ENCODE data around the gene TMBIM1.

Gene TMBIM1

GRCh38 chr2:218289639-218290315 lies 2.5 kb downstream of the TMBIM1 start:
- 80 to 91% methylated on average over 1 to 4 of the region's 6 CpGs for WGBS, 2 experiments (ENCODE audit: insufficient coverage in 2 of 2)
- Histone ChIP-seq H3K27ac (ENCODE audit: low read depth, low read length, severe bottlenecking) (no peak overlapping the region), H3K4me3 (ENCODE audit: extremely low read depth, insufficient read depth, low read length, poor library complexity, severe bottlenecking) (peak overlapping the region; percentile 12), H3K4me1 (ENCODE audit: control insufficient read depth, insufficient read depth, low read length, poor library complexity, severe bottlenecking) (peaks cover 44% of the 10 kb centered on the region), H3K36me3 (ENCODE audit: control insufficient read depth, insufficient read depth, low read length) (peaks cover 5% of the 10 kb centered on the region), H3K9me3 (ENCODE audit: control insufficient read depth, low read length) (no peaks in the 10 kb centered on the region)

DNA sequence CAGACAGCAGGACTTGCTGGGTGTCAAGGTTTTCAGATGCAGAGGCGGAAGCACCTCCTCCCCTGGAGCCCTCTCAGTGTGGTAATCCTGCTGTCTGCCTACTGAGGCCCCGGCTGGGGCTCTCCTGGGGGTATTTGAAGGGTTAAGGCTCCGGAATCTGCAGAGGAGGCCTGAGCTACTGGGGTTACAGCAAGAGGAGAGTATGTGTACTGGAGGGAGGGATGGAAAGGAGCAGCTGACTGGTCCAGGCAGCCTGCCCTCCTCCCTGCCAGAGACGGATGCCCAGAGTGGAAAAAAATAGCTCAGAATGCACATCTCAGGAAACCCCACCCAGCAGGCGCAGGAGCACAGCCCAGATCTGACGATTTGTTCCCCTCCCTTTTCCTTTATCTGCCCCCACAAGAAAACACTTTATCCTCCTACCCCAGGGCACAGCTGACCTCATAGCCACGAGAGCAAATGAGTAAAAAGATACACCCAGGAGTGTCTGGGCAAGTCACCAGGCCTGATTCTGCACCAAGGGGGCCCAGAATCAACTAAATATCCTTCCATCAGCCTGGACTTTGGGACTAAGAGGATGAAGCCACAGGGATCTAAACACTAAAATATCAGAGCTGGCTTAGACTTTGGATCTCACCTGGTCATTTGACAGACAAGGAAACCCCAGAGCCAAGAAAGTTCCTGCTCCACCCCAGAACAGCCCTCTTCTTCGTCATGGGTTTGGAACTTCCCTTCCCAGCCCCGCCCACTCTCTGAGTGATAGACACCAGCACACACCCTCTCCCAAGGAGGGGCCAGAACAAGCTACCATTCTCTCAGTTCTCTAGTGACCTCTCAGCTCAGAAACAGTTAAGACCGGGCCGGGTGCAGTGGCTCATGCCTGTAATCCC lies 5.5 kb downstream of the TMBIM1 start:
- Histone ChIP-seq H3K9me3 (ENCODE audit: control insufficient read depth, low read length) (no peaks in the 10 kb centered on the region), H3K27ac (ENCODE audit: low read depth, low read length, severe bottlenecking) (peak overlapping the region; percentile 96), H3K4me1 (ENCODE audit: control insufficient read depth, insufficient read depth, low read length, poor library complexity, severe bottlenecking) (peaks cover 49% of the 10 kb centered on the region), H3K4me3 (ENCODE audit: extremely low read depth, insufficient read depth, low read length, poor library complexity, severe bottlenecking) (peak overlapping the region; percentile 20), H3K36me3 (ENCODE audit: control insufficient read depth, insufficient read depth, low read length) (peaks cover 8% of the 10 kb centered on the region)
- 22 to 33% methylated on average over 6 to 8 of the region's 11 CpGs for WGBS, 2 experiments (ENCODE audit: insufficient coverage in 2 of 2)

DNA sequence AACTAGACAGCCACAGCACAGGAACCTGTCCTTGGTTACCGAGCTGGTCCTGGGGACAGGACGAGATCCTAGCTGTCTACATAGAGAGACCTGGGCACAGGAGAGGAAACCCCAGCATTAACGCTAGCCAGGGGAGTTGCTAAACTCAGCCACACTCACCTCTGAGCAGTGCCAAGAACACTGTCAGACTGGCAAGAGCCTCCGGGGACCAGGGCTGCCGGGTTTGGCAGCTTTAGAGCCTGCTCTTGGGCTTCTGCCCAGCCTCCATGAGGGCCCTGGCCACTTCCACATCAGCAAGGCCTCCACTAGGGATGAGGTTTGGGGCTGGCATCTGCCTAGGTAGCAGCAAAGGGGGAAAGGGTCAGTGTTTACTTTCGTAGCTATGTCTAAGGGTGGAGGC lies 6.7 kb downstream of the TMBIM1 start:
- peak overlapping the region; percentile 96 for H3K27ac ChIP-seq (ENCODE audit: low read depth, low read length, severe bottlenecking)
- H3K4me1 ChIP-seq (ENCODE audit: control insufficient read depth, insufficient read depth, low read length, poor library complexity, severe bottlenecking) = peaks cover 44% of the 10 kb centered on the region
- no peak overlapping the region for H3K4me3 ChIP-seq (ENCODE audit: extremely low read depth, insufficient read depth, low read length, poor library complexity, severe bottlenecking)
- 92 to 96% methylated on average over 4 to 6 of the region's 6 CpGs for WGBS, 2 experiments (ENCODE audit: insufficient coverage in 2 of 2)
- H3K9me3 ChIP-seq (ENCODE audit: control insufficient read depth, low read length) = no peaks in the 10 kb centered on the region
- peaks cover 15% of the 10 kb centered on the region for H3K36me3 ChIP-seq (ENCODE audit: control insufficient read depth, insufficient read depth, low read length)

DNA sequence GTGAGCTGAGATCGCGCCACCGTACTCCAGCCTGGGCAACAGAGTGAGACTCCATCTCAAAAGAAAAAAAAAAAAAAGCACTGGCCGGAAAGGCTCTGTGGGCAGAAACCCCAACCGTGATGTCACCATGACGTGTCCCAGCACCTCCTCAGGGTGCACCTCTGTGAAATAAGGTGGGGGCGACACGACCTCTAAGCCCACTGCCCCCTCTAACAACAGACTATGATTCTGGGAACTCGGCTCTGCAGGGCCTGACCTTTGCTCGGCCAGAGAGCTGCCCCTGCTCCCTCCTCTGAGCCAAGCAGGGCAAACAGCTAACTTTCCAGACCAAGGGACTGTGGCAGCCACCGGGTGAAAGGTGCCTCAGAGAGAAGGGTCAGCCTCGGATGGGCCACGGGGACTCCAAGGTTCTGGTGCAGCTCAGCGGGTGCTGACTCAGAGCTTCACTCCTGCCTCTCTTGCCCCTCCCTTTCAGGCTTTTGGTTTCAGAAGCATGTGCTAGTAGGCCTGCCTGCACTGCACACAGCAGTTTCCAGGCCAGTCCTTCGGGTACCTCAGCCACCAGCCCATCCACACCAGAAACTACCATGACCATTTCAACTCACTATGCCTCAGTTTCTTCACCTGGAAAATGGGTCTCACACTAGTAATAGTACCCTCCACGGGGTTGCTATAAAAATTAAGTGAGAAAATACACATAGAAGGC lies 8.0 kb downstream of the TMBIM1 start:
- Histone ChIP-seq H3K4me1 (ENCODE audit: control insufficient read depth, insufficient read depth, low read length, poor library complexity, severe bottlenecking) (peaks cover 32% of the 10 kb centered on the region), H3K27ac (ENCODE audit: low read depth, low read length, severe bottlenecking) (no peak overlapping the region)

GRCh38 chr2:218282173-218282991 lies 9.9 kb downstream of the TMBIM1 start:
- Histone ChIP-seq H3K4me3 (ENCODE audit: extremely low read depth, insufficient read depth, low read length, poor library complexity, severe bottlenecking) (no peak overlapping the region), H3K36me3 (ENCODE audit: control insufficient read depth, insufficient read depth, low read length) (peaks cover 46% of the 10 kb centered on the region), H3K9me3 (ENCODE audit: control insufficient read depth, low read length) (no peaks in the 10 kb centered on the region), H3K4me1 (ENCODE audit: control insufficient read depth, insufficient read depth, low read length, poor library complexity, severe bottlenecking) (peaks cover 32% of the 10 kb centered on the region), H3K27ac (ENCODE audit: low read depth, low read length, severe bottlenecking) (no peak overlapping the region)
- WGBS, 2 experiments (ENCODE audit: insufficient coverage in 2 of 2) = 90 to 96% methylated on average over 11 to 15 of the region's 17 CpGs

More for the DNA sequence above, 8.0 kb downstream of the TMBIM1 start:
- no peaks in the 10 kb centered on the region for H3K9me3 ChIP-seq (ENCODE audit: control insufficient read depth, low read length)
- no peak overlapping the region for H3K4me3 ChIP-seq (ENCODE audit: extremely low read depth, insufficient read depth, low read length, poor library complexity, severe bottlenecking)
- WGBS, 2 experiments (ENCODE audit: insufficient coverage in 2 of 2) = 88 to 94% methylated on average over 10 to 12 of the region's 16 CpGs
- peaks cover 27% of the 10 kb centered on the region for H3K36me3 ChIP-seq (ENCODE audit: control insufficient read depth, insufficient read depth, low read length)

GRCh38 chr2:218281449-218281848 lies 10.9 kb downstream of the TMBIM1 start:
- Histone ChIP-seq H3K4me1 (ENCODE audit: control insufficient read depth, insufficient read depth, low read length, poor library complexity, severe bottlenecking) (peaks cover 27% of the 10 kb centered on the region), H3K27ac (ENCODE audit: low read depth, low read length, severe bottlenecking) (no peak overlapping the region), H3K36me3 (ENCODE audit: control insufficient read depth, insufficient read depth, low read length) (peaks cover 55% of the 10 kb centered on the region), H3K4me3 (ENCODE audit: extremely low read depth, insufficient read depth, low read length, poor library complexity, severe bottlenecking) (no peak overlapping the region), H3K9me3 (ENCODE audit: control insufficient read depth, low read length) (no peaks in the 10 kb centered on the region)
- 89 to 90% methylated on average over 3 of the region's 3 CpGs for WGBS, 2 experiments (ENCODE audit: insufficient coverage in 2 of 2)

DNA sequence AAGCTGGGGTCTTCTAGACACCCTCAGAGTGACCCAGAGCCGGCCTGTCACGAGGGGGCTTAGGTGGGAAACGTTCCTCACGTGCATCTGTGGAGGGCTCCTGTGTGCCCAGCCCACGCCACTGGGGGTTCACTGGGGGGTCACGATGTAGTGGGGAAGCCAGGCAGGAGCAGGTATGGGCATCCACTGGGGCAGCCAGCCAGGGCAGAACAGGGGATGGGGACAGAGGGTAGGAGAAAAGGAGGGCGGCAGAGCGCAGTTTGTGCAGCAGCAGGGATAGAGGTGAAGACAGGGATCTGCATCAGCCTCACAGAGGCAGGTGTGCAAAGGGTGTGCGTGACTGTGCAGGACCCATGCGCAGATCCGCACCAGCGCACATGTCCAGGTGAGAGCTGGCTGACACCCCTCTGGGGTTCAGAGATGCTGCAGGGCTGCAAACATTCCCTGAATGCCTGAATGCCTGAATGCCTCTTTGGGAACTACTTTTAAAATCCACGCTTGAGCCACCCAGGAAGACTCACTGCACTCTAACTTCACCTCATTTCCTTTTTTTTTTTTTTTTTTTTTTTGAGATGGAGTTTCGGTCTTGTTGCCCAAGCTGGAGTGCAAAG lies 11.9 kb downstream of the TMBIM1 start:
- H3K4me3 ChIP-seq (ENCODE audit: extremely low read depth, insufficient read depth, low read length, poor library complexity, severe bottlenecking) = no peak overlapping the region
- peaks cover 16% of the 10 kb centered on the region for H3K4me1 ChIP-seq (ENCODE audit: control insufficient read depth, insufficient read depth, low read length, poor library complexity, severe bottlenecking)
- peaks cover 63% of the 10 kb centered on the region for H3K36me3 ChIP-seq (ENCODE audit: control insufficient read depth, insufficient read depth, low read length)
- no peak overlapping the region for H3K27ac ChIP-seq (ENCODE audit: low read depth, low read length, severe bottlenecking)
- H3K9me3 ChIP-seq (ENCODE audit: control insufficient read depth, low read length) = no peaks in the 10 kb centered on the region
- 90 to 97% methylated on average over 9 to 13 of the region's 14 CpGs for WGBS, 2 experiments (ENCODE audit: insufficient coverage in 2 of 2)

GRCh38 chr2:218278531-218279360 lies 13.6 kb downstream of the TMBIM1 start:
- H3K4me1 ChIP-seq (ENCODE audit: control insufficient read depth, insufficient read depth, low read length, poor library complexity, severe bottlenecking) = peaks cover 5% of the 10 kb centered on the region
- no peak overlapping the region for H3K4me3 ChIP-seq (ENCODE audit: extremely low read depth, insufficient read depth, low read length, poor library complexity, severe bottlenecking)
- 92 to 94% methylated on average over 15 of the region's 16 CpGs for WGBS, 2 experiments (ENCODE audit: insufficient coverage in 2 of 2)
- no peak overlapping the region for H3K27ac ChIP-seq (ENCODE audit: low read depth, low read length, severe bottlenecking)
- peaks cover 77% of the 10 kb centered on the region for H3K36me3 ChIP-seq (ENCODE audit: control insufficient read depth, insufficient read depth, low read length)
- no peaks in the 10 kb centered on the region for H3K9me3 ChIP-seq (ENCODE audit: control insufficient read depth, low read length)

- WGBS, 2 experiments (ENCODE audit: insufficient coverage in 2 of 2) = 82 to 88% methylated on average over 6 to 7 of the region's 7 CpGs
These were observed 14.4 kb downstream of the TMBIM1 start for GRCh38 chr2:218277921-218278320.

More at GRCh38 chr2:218277921-218278320, 14.4 kb downstream of the TMBIM1 start:
- no peak overlapping the region for H3K27ac ChIP-seq (ENCODE audit: low read depth, low read length, severe bottlenecking)
- H3K4me1 ChIP-seq (ENCODE audit: control insufficient read depth, insufficient read depth, low read length, poor library complexity, severe bottlenecking) = peaks cover 5% of the 10 kb centered on the region
- H3K36me3 ChIP-seq (ENCODE audit: control insufficient read depth, insufficient read depth, low read length) = peaks cover 82% of the 10 kb centered on the region
- H3K4me3 ChIP-seq (ENCODE audit: extremely low read depth, insufficient read depth, low read length, poor library complexity, severe bottlenecking) = no peak overlapping the region
- no peaks in the 10 kb centered on the region for H3K9me3 ChIP-seq (ENCODE audit: control insufficient read depth, low read length)
